HG03045 (cell line): ENCODE data around the gene IPO11.
"Not testable (repeated sequence)": the region's sequence is repeated elsewhere in the genome, so short reads cannot be mapped to it uniquely, and the experiment has no call there.

Experiments used
- ATAC-seq: cut with Tn5 transposase; IDR thresholded peaks from one replicate; pipeline ENCODE4 v1.9.1; 2021; ENCODE audit warnings: mild to moderate bottlenecking, moderate library complexity; ENCODE audit not compliant: unreplicated experiment

Gene IPO11

DNA sequence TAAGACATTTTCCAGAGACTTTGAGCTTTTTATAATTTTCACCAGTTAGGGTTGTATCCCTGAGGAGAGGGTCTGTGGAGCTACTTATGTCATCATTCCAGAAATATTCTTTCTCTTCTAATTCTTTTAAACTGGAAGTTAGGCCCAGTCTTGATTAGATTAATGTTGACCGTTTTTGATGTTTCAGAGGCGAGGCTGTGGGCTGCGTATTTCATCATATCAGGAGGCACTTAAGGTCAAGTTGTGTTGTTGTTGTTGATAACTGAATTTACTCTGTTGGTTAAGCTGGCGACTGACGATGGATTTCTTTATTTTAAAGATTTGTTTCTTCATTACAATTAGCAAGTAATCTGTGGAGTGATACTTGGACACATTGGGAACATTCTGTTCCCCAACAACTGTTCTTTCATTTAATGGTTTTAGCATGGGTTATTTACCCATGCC is 20.1 kb downstream of the IPO11 start:
- ATAC-seq, result no peak

DNA sequence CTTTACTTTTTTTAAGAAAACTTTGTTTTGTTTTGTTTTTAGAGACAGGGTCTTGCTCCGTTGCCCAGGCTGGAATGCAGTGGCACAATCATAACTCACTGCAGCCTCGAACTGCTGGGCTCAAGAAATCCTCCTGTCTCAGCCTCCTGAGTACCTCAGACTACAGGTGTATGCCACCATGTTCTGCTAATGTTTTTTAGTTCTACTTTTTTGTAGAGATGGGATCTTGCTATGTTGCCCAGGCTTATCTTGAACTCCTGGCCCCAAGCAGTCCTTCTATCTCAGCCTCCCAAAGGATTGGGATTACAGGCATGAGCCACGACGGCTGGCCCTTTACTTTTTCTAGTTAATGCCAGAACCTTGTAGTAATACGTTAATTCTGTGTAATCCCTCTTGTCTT is 36.0 kb downstream of the IPO11 start:
- no peak for ATAC-seq

DNA sequence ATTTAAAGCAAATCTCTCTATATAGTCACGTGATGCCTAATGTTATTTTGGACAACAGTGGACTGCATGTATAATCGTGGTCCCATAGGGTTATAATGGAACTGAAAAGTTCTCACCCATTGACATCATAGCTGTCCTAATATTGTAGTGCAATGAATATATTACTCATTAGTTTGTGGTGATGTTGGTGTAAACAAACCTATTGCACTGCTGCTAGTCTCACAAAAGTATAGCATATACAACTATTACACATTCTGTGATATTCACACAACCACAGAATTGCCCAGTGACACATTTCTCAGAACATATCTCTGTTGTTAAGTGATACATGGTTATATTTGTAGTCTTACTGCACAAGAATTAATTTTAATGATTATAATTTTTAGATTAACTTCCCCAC is 37.7 kb downstream of the IPO11 start:
- no peak for ATAC-seq

DNA sequence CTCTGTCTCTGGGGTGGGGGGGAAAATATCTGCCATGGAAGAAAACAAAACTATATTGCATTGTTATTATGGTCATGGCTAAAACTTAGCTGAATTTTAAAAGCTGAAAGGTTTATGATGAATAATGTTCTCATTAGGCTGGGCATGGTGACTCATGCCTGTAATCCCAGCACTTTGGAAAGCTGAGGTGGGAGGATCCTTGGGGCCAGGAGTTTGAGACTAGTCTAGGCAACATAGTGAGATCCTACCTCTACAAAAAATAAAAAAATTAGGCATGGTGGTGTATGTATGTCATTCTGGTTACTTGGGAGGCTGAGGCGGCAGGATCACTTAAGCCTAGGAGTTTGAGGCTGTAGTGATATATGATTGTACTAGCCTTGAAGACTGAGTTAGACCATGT is 44.5 kb downstream of the IPO11 start:
- no peak for ATAC-seq

DNA sequence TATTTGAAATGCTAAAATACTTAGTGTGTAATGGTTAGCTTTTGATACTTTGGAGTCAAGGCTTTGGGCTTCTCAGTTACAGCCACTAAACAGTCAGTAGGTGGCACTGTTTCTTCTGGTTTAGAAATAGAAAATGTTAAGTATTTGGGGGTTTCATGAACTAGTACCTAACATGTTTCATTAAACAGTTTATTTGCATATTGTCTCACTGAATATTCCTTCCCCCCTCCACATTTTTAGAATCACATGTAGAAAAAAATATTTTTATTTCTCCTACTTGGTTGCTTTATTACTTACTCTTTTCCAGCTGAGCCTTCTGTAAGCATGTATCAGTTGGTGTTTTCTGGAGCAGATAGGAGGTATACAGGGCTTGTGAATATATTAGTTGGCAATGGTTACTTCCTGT is 48.0 kb downstream of the IPO11 start:
- peak; percentile 79 for ATAC-seq

DNA sequence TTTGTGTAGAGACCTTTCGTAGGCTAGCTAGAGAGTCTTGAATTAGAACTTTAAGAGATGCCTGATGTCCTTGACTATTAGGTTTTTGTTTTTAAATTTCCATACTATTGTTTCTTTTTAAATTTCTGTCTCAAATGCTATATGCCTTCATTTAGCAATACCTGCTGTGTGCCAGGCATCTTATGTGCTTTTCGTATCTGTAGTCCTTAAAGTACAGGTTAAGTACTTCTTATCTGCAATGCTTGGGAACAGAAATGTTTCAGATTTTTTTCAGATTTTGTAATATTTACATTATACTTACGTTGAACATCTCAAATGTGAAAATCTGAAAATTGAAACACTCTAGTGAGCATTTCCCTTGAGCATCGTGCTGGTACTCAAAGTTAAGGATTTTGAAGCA is 49.0 kb downstream of the IPO11 start:
- no peak for ATAC-seq

DNA sequence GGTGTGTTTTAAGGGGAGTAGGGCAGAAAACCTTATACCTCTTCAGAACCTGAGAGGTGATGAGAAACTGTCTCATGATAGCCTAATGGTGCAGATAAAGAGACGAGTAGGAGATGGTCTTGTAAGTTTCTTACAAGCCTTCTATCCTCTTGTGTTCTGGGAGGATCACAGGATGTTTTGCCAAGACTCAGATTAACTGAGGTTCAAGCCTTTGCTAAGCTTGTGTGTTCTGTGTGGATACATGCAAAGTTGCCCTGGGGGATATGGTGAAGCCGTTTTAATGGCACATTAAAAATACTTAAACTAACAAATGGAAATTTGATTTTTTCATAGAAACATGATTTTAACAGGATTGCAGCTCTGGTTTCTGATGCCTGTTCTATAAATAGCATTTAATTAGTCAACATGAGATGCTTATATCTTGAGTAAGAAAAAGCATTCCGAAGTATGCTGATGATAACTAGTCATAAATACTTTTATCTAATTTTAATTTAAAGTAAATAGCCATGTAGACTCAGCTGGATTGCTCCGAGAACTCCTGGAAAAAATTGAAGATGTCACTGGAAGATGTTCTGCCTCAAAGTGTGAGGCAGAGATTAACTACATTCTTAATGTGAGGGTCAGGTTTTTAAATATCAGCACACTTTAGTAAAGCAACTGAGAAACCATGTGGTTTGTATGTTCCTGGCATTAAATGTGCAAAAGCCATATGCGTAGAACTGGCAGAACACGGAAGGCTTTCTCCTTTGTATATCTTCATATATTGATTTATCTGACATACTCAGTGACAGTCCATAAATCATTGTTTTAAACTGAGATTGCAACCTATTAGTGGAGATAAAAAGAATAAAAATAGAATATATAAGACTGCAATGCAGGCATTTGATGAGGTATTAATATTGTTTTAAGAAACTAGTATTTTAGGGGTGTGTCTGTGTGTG is 53.7 kb downstream of the IPO11 start:
- no peak for ATAC-seq

DNA sequence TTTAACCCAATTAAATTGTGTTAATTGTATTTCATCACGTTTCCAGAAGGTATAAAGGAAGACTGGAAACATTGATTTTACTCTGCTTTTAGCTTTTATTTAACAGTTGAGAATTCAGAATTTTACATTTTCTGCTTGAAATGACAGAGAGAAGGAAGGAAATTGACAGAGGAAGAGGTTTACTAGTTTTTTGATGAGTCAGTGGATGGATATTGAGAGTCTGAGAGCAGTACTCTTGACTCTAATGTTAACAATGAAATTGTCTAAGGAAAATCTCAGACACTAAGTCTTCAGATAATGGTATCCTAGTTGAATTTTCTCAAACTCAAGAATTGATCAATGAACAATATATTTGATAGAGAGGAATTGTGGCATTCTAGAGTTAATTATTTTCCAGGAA is 60.6 kb downstream of the IPO11 start:
- ATAC-seq, result no peak

DNA sequence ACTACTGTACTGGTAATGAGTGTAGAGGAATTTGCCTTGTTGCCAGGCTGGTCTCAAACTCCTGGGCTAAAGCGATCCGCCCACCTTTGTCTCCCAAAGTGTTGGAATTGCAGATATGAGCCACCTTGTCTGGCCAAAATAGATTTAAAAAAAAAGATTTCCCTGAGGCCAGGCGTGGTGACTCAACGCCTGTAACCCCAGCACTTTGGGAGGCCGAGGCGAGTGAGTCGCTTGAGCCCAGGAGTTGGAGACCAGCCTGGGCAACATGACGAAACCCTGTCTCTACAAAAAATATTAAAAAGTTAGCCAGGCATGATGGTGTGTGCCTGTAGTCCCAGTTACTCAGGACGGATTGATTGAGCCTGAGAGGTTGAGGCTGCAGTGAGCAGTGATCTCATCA is 62.5 kb downstream of the IPO11 start:
- no peak for ATAC-seq

DNA sequence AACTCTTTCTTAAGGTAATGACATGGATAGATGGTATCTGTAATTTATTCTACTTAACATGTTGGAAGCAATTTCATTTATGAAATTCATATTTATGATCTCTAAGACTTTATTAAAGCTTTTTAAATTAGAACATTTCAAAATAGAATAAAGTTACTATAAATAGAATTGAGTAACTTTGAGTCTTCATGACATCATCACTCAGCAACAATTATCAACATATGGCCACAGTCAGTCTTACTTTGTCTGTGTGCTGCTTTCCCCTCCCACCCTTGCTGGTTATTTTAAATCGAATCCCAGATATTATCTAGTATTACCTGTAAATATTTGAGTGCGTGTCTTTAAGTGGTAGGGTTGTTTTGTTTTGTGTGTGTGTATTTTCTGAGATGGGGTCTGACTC is 65.2 kb downstream of the IPO11 start:
- no peak for ATAC-seq

DNA sequence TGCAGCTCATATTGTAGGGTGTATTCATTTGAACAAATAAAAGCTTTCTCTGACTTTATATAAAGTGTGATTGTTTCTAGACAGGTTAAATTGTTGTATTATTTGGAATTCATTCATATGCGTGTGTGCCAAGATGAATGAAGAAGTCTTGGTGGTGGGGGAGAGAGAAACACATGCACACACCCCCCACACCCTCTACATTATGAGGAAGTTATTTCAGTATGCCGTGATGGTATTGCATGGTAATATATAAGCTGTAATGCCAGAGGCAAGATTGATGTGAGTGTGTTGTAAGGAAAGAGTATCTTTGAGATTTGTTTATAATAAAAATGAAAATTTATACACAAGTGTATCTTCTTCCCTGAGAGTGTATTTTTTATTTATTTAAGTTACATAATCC is 71.0 kb downstream of the IPO11 start:
- ATAC-seq, result no peak

DNA sequence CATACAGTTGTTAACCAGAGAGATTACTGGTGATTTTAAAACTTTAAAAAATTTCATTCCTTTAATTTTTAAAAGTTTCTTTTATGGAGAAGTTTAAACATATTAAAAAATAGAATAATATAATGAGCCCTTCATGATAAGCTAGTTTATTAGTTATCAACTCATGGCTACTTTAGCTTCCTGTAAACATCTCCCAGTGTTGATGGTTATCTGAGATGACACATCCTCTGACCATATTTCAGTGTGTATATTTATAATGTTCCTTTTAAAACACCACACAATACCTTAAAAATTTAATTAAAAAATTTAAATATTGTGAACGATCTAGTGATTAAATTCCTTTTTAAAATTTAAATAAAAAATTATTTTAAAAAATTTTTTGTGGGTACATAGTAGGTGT is 74.1 kb downstream of the IPO11 start:
- no peak for ATAC-seq

DNA sequence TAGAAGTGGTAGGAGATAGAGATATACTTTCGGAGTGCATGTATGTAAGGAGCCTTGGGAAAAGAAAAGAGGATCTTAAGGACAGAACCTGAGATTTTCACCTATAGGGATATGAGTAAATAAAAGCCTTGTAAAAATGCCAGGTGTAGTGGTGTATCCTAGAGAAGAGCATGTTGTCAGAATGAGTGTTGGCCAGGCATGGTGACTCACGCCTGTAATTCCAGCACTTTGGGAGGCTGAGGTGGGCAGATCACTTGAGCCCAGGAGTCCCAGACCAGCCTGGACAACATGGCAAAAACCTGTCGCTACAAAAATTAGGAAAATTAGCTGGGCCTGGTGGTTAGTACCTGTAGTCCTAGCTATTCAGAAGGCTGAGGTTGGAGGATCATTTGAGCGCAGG is 76.0 kb downstream of the IPO11 start:
- ATAC-seq, result no peak

DNA sequence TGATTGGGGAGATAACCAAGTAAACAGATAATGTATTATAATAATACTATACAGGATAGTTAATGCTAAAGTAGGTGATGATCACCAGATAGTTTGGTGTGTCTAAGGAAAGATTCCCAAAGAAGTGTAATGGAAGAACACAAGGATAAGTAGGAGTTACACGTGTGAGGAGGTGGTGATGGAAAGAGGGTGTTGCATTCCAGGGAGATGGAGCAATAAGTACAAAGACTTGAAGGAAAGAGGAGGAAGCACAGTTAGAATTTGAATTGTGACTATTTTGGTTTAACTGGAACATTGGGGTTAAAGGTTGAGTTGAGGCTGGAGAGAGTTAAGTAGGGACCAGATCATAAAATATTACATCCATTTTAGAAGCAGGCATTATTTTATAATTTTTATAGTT is 76.9 kb downstream of the IPO11 start:
- no peak for ATAC-seq

DNA sequence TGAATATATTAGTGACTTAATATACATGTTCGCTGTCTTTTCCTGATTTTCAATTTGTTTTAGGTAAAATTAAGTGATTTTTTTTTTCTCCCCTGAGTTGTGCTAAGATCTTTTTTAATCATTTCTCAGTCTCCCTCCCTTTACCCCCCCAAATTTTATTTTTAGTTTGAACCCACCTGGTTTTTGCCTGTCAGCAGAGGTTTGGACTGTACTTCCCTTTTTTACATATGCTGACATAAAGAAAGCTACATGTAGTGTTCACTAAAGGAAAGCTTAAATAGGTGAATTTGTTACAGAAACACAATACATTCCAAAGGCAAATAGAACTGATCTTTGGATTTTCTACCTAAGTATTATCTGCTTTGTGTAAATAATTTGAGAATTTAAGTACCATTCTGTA is 82.2 kb downstream of the IPO11 start:
- ATAC-seq, result no peak

DNA sequence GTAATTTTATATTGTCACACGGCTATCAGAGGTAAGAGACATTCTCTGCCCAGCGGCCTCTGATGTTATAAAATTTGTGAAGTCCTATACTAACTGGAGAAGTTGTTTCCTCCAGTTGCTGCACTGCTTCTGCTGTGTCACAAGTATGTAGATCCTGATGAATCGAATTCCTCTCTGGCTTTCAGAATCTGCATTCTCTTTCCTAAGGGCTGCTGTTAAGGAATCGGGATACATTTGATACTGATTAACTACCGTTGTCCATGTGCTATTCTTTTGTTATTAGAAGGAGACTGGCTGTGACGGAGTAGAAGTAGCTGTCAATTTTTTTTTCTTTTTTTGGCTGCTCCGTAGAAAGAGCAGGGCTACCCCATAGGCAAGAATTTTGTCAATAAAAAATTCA is 84.3 kb downstream of the IPO11 start:
- ATAC-seq, result no peak

DNA sequence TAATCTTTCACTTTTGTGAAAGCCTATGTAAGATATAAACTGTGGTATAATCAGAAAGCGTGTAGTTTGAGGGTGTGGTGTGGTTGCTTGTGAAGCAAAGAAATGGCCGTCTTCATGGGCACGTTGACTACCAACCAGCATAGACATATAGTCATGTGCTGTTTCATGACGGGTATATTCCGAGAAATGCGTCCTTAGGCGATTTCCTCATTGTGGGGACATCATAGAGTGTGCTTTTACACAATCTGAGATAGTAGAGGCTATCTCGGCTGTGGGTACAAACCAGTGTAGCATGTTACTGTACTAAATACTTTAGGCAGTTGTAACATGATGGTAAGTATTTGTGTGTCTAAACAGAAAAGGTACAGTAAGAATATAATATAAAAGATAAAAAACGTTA is 86.4 kb downstream of the IPO11 start:
- no peak for ATAC-seq

DNA sequence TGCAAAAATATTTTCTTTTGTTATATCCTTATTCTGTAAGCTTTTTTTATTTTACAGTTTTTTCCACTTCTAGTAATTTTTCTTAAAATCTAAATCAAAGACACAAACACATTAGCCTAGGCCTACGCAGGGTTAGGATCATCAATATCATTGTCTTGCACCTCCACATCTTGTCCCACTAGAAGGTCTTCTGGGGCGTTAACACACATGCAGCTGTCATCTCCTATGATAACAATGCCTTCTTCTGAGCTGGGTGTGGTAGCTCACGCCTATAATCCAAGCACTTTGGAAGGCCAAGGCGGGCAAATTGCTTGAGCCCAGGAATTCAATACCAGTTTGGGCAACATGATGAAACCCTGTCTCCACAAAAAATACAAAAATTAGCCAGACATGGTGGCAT is 87.2 kb downstream of the IPO11 start:
- no peak for ATAC-seq

DNA sequence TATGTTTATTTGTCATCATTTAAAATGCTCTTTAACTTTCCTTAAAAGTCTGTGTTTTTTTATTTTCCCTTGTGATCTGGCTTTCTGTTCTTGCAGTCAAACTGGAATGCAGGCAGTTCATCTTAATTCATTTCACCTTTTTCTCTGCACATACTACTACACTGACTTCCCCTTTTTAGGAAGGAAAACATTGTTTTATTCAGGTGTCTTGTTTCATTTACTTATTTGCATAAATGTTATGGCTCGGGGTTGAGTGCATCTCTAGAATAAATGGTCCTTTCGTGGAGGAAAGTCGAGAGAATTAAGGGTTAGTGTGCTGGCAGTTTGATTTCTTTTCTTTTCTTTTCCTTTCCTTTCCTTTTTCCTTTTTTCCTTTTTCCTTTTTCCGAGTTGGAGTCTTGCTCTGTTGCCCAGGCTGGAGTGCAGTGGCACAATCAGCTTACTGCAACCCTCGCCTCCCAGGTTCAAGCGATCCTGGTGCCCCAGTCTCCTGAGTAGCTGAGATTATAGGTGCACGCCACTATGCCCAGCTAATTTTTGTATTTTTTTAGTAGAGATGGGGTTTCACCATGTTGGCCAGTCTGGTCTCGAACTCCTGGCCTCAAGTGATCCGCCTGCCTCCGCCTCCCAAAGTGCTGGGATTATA is 90.0 kb downstream of the IPO11 start:
- ATAC-seq, result no peak

DNA sequence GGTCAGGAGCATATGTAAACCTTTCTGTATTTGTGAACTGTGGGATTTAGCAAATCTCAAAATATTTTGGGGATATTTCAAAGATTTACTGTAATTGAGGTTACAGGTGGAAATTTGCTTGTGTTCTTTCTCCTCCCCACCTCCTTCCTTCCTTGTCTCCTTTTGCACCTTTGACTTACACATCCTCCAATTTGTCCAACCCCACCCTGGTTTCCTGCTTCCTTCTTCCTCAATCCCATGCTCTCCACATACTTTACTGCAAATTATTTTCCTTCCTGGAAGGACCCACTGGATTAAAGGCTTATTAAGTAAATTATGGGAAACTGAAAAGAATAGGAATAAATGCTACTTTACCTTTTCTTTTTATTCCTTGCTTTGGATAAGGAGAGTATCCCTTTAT is 91.6 kb downstream of the IPO11 start:
- ATAC-seq, result no peak

DNA sequence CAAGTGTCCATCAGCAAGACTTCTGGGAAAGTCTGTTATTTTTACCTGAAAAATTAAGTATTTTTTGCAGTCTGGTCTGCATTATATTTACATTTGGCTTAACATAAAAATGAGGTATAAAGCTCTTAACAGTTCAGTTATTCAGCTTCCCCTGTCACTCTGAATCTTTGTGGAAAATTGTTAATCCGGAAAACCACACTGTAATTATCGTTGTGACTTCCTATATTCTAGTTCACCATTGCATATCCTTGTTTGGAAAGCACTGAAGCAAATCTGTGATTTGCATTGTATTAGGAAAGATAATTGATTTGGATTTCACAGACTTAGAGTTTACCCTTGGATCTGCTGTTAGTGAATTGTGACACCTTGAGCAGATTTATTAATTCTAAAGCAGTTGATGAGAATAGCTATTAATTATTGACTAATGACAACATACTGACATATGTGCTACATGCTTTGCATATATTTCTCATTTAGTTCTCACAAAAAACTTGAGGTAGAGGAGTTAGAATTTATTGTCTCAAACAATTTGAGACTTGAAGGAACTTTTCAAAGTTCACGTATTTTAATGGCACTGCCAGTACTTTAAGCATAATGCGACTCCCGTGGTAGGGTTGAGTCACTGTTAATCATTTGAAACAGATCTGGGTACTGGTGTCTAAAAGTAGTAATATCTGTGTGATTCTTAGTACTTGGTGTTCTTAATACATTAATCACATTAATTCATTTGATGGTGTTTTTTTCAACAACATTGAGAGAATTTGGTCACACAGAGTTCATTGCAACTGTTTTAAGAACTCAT is 94.3 kb downstream of the IPO11 start:
- ATAC-seq, result no peak

DNA sequence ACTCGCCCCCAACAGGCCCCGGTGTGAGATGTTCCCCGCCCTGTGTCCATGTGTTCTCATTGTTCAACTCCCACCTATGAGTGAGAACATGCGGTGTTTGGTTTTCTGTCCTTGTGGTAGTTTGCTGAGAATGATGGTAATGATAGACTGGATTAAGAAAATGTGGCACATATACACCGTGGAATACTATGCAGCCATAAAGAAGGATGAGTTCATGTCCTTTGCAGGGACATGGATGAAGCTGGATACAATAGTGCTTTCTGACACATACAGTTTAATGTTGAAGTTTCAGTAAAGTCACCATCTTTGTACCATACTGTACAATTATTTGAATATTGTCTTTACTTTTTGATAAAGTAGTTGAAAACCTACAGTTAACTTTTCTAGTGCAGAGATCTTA is 96.2 kb downstream of the IPO11 start:
- ATAC-seq, result not testable (repeated sequence)
